Adrenal gland (tissue), 12 donors: ENCODE measurements around the gene GHRHR. TPM values are rescaled to one million over a fixed set of nuclear protein-coding genes. Genes with fewer than 3 reads are reported as not detected.

Experiments used
- DNase-seq, 7 donors: peaks; one replicate each; pipeline ENCODE4 v3.0.0-alpha.2; 2019 to 2020
- H3K27ac ChIP-seq, 5 donors: fragments of 200-600 bp; sonication (generic) in 4 of 5; 1 replicate in 3 of 5; 2 replicates in 2 of 5; pipeline versions ENCODE4 v1.5.1 to v1.8.0; 2016 to 2020; ENCODE audit warnings: mild to moderate bottlenecking in 1 of 5
- H3K27me3 ChIP-seq: fragments of 200-600 bp; 2 replicates; pipeline ENCODE4 v1.8.0; 2021
- H3K36me3 ChIP-seq, 2 donors: fragments of 200-600 bp; replicated peaks in 1 of 2; 1 replicate in 1 of 2; 2 replicates in 1 of 2; pipeline versions ENCODE4 v1.5.1 to v1.8.0; 2018 to 2022
- H3K4me1 ChIP-seq, 2 donors: fragments of 200-600 bp; replicated peaks in 1 of 2; 1 replicate in 1 of 2; 2 replicates in 1 of 2; pipeline versions ENCODE4 v1.5.1 to v1.8.0; 2018 to 2021
- H3K4me3 ChIP-seq, 4 donors: fragments of 200-600 bp; sonication (generic) in 3 of 4; one replicate each; pipeline ENCODE4 v1.5.1; 2016 to 2018
- H3K9me3 ChIP-seq, 3 donors: fragments of 200-600 bp; sonication (generic) in 1 of 3; replicated peaks in 1 of 3; 1 replicate in 2 of 3; 2 replicates in 1 of 3; pipeline versions ENCODE4 v1.5.1 to v1.8.0; 2016 to 2021
- CTCF ChIP-seq, 6 experiments: fragments of 450-650 bp in 4 of 6; fragments of 200-600 bp in 2 of 6; sonication (generic) in 1 of 6; IDR thresholded peaks; 1 replicate in 5 of 6; 2 replicates in 1 of 6; pipeline versions ENCODE4 v1.5.1 to v1.8.0; 2016 to 2021; ENCODE audit warnings: antibody characterized with exemption in 6 of 6, mild to moderate bottlenecking in 2 of 6, moderate library complexity in 1 of 6
- POLR2A ChIP-seq, 2 donors: fragments of 450-650 bp; IDR thresholded peaks; one replicate each; pipeline ENCODE4 v1.6.1; 2017; ENCODE audit warnings: antibody characterized with exemption in 2 of 2, mild to moderate bottlenecking in 2 of 2, moderate library complexity in 1 of 2
- WGBS, 4 donors: extraction: QIAGEN DNeasy Blood & Tissue Kit in 2 of 4; methylation state at CpG; one replicate each; pipeline versions ENCODE4 v1.1.5 to v1.1.7; 2013 to 2017; 5-methylcytosine and 5-hydroxymethylcytosine counted together
- intact Hi-C, 2 donors: fragments of 100-400 bp; cut with DNase I; formaldehyde crosslinking; loops; one replicate each; pipeline versions ENCODE4 v1.14.1 to v1.15.0; 2022 to 2023
- polyA plus RNA-seq, 3 donors: library from polyadenylated mRNA; stranded (reverse); fragments of 200-250 nt in 2 of 3; fragments of 350-450 nt in 1 of 3; fragmentation: Illumina TruSeq in 1 of 3; extraction: RNeasy Lipid Tissue Mini Kit (QIAGEN cat#74804) in 1 of 3; gene quantifications; one replicate each; pipeline ENCODE4 v1.2.3, GENCODE V29; 2013 to 2014
- total RNA-seq, 9 donors: library from RNA; depleted of rRNA in 4 of 9; stranded (reverse); fragments of >200 nt in 4 of 9; fragments of 120-200 nt in 1 of 9; fragmentation: NEBNext Ultra II Directional in 1 of 9; extraction: Animal tissue kit (Norgen Biotek cat#: 25700) in 1 of 9; gene quantifications; one replicate each; pipeline versions ENCODE4 v1.1.0 to v1.2.4, GENCODE V29; 2013 to 2023
- donor health status: healthy with polysubstance abuse.
- donor health status: Bipolar disorder and iron deficiency.
- donor health status: DM: yes; HTN: yes; CAD: no.
- donor health status: DM: no; HTN: no; CAD: no.
- donor health status: DM: no; HTN: no; CAD: no.
- donor health status: DM: yes; HTN: yes; CAD: no.

The GHRHR gene
- total and polyA plus RNA-seq, 12 donors, result 0.33 to 11.5 (median 0.64) TPM; not detected in 6

GRCh38 chr7:30977222-30977621, 13.5 kb downstream of the GHRHR start:
- Histone ChIP-seq H3K9me3 (no peaks in the 10 kb centered on the region), H3K36me3 (no peaks in the 10 kb centered on the region), H3K4me1 (no peaks in the 10 kb centered on the region), H3K4me3 (no peak overlapping the region), H3K27me3 (peaks cover 3% of the 10 kb centered on the region), H3K27ac (no peak overlapping the region)
- 17 to 74% (median 60%) methylated on average over 1 of the region's 1 CpG for WGBS, 4 donors
- peak in 2 of 7 donors; percentile 8 to 25 for DNase-seq
- TF ChIP-seq CTCF (IDR thresholded peaks at IDR 0.05) (no peak), POLR2A (IDR thresholded peaks at IDR 0.05) (no peak)
- intact Hi-C loops, result loop anchor here (5.0 kb wide), 1 partner anchor 175 kb away; no protein-coding TSS in a partner anchor

- Histone ChIP-seq H3K9me3 (no peaks in the 10 kb centered on the region), H3K27ac (no peak overlapping the region), H3K4me3 (no peak overlapping the region), H3K4me1 (no peaks in the 10 kb centered on the region), H3K36me3 (no peaks in the 10 kb centered on the region), H3K27me3 (peaks cover 3% of the 10 kb centered on the region)
- TF ChIP-seq POLR2A (IDR thresholded peaks at IDR 0.05) (no peak), CTCF (IDR thresholded peaks at IDR 0.05) (peak; percentile 8 to 44 (median 32))
- intact Hi-C loops, result loop anchor here (5.0 kb wide), 1 partner anchor 176 kb away; no protein-coding TSS in a partner anchor
- WGBS, 4 donors, result 35 to 50% (median 41%) methylated on average over 9 of the region's 9 CpGs
- DNase-seq, result peak in 5 of 7 donors; percentile 35 to 67 (median 40)
Observed at GRCh38 chr7:30977896-30978564, 14.3 kb downstream of the GHRHR start.

GRCh38 chr7:30979027-30979426, 15.3 kb downstream of the GHRHR start:
- peak in 2 of 7 donors; percentile 12 to 50 for DNase-seq
- TF ChIP-seq POLR2A (IDR thresholded peaks at IDR 0.05) (no peak), CTCF (IDR thresholded peaks at IDR 0.05) (no peak)

GRCh38 chr7:30980194-30980593, 16.4 kb downstream of the GHRHR start:
- no peak overlapping the region for H3K4me3 ChIP-seq
- 50 to 68% (median 62%) methylated on average over 7 of the region's 7 CpGs for WGBS, 4 donors
- H3K27me3 ChIP-seq, result peaks cover 3% of the 10 kb centered on the region
- TF ChIP-seq CTCF (IDR thresholded peaks at IDR 0.05) (no peak), POLR2A (IDR thresholded peaks at IDR 0.05) (no peak)
- H3K4me1 ChIP-seq, result no peaks in the 10 kb centered on the region
- H3K27ac ChIP-seq, result no peak overlapping the region
- H3K36me3 ChIP-seq, result no peaks in the 10 kb centered on the region
- peak in 1 of 7 donors; percentile 36 for DNase-seq
- intact Hi-C loops, result loop anchor here in 1 of 2 donors (5.0 kb wide), 1 partner anchor 142 kb away; no protein-coding TSS in a partner anchor
- H3K9me3 ChIP-seq, result no peaks in the 10 kb centered on the region

More at GRCh38 chr7:30979027-30979426, 15.3 kb downstream of the GHRHR start:
- no peak overlapping the region for H3K27ac ChIP-seq
- H3K4me3 ChIP-seq, result no peak overlapping the region
- WGBS, 4 donors, result 57 to 73% (median 63%) methylated on average over 6 to 11 of the region's 11 CpGs
- H3K4me1 ChIP-seq, result no peaks in the 10 kb centered on the region
- intact Hi-C loops, result loop anchor here (5.0 kb wide), 1 partner anchor 177 kb away; no protein-coding TSS in a partner anchor
- H3K9me3 ChIP-seq, result no peaks in the 10 kb centered on the region
- peaks cover 3% of the 10 kb centered on the region for H3K27me3 ChIP-seq
- no peaks in the 10 kb centered on the region for H3K36me3 ChIP-seq
